ENCODE data around the gene TMEM131.

DNA sequence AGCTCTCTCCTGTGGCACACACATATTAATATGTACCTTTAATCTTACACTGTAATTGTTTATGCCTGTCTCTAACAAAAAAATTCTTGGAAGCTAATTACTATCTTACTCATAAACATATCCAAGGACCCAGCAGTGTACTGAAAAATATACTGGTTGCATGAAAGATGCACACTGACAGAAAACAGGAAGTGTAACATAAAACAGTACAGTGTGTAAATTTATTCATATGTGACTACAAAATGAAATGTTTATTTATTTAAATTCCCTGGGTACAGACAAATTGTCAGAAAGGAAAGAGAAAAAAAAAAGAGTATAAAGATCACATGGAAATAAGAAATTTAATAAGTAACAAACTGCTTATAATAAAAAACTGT is 28.5 kb downstream of the TMEM131 start:
- TF ChIP-seq CTCF (tag by site-specific recombination; IDR thresholded peaks at IDR 0.05) (no peak), ZNF704 (tag by site-specific recombination; IDR thresholded peaks at IDR 0.05) (no peak), SP7 (tag by site-specific recombination; IDR thresholded peaks at IDR 0.05) (no peak), ZNF2 (tag by site-specific recombination; IDR thresholded peaks at IDR 0.05) (no peak), ZNF23 (tag by site-specific recombination; IDR thresholded peaks at IDR 0.05; ENCODE audit: borderline replicate concordance) (no peak), ZNF639 (tag by site-specific recombination; IDR thresholded peaks at IDR 0.05) (no peak), ZBTB7A (tag by site-specific recombination; IDR thresholded peaks at IDR 0.05; ENCODE audit: low read depth) (no peak), GLIS2 (tag by site-specific recombination; IDR thresholded peaks at IDR 0.05) (no peak)

Measured in HEK293 (cell line).